ENCODE data around the gene DENND4A.
"Not testable (repeated sequence)": the region's sequence is repeated elsewhere in the genome, so short reads cannot be mapped to it uniquely, and the experiment has no call there.

DENND4A gene

DNA sequence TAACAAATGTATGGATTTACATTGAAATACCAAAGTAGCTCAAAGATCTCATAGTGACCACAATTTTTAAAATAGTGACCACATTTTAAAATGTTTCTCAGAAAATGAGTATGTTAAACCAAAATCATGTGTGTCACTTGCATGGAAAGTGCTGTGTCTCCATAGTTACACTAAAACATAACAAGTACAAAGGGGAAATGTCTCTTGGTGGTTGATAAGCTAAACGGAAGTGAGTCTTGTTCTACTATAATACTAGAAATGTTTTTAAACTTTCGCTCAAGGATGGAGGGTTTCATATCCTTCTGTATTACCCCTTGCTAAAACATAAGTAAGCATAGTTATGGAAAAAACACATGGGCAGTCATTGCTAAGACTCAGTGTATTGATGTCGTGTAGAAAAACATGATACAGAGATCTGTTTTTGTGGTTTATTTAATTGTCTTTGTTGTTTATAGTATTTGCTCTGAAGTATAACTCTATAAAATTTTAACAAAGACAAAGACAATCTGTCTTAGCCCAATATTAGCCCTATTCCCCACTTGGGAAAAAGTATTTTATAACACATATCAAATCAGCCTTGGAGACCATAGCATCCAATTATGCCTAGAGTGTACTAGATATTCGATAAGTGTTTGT is 27.0 kb upstream of the DENND4A start:
- DNase-seq (ENCODE audit: low read depth): no peak

- DNase-seq (ENCODE audit: low read depth): no peak
Observed at GRCh38 chr15:65816441-65816840, 24.3 kb upstream of the DENND4A start.

DNA sequence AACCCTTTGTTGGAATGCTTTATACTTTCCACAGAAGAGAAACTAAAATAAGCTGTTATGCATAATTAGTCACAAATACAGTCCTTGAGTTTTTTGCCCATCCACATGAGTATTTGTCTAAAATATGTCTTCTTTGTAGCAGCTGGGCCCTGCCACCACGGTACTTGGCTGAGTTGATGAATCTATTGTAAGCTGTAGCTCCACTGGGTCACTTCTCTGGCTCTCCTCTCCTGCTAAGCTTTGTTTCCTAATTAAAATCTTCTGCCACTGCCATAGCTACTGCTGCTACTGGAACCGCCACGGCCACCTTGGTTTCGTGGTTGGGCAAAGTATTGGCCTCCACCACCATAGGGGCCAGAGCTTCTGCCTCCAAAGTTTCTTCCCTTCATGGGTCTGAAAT is 23.9 kb upstream of the DENND4A start:
- DNase-seq (ENCODE audit: low read depth): not testable (repeated sequence)

- DNase-seq (ENCODE audit: low read depth): not testable (repeated sequence)
Observed at GRCh38 chr15:65814271-65814670, 22.2 kb upstream of the DENND4A start.

- DNase-seq (ENCODE audit: low read depth): no peak
Observed at GRCh38 chr15:65812916-65813315, 20.8 kb upstream of the DENND4A start.

- no peak for DNase-seq (ENCODE audit: low read depth)
Observed at GRCh38 chr15:65812467-65812866, 20.4 kb upstream of the DENND4A start.

- no peak for DNase-seq (ENCODE audit: low read depth)
Observed at GRCh38 chr15:65811835-65812234, 19.7 kb upstream of the DENND4A start.

DNA sequence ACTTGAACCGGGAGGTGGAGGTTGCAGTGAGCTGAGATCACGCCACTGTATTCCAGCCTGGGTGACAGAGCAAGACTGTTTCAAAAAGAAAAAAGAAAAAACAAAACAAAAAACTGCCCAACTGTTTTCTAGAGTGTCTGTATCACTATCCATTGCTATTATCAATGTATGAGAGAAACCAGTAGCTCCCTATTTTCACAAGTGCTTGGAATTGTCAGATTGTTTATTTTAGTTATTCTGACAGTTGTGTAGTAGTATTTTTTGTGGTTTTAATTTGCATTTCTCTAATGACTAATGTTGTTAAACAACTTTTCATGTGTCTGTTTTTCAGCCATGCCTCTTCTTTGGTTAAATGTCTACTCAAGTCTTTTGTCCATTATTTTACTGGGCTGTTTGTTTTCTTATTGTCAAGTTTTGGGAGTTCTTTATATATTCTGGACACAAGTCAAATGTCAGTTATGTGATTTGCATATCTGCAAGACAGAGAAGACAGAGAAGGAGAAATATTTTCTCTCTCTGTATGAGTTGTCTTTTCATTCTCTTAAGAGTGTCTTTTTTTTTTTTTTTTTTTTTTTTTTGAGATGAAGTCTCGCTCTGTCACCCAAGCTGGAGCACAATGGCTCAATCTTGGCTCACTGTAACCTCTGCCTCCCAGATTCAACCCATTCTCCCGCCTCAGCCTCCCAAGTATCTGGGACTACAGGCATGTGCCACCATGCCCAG is 19.1 kb upstream of the DENND4A start:
- DNase-seq (ENCODE audit: low read depth): not testable (repeated sequence)

GRCh38 chr15:65806397-65806796 is 14.3 kb upstream of the DENND4A start:
- DNase-seq (ENCODE audit: low read depth): no peak

DNA sequence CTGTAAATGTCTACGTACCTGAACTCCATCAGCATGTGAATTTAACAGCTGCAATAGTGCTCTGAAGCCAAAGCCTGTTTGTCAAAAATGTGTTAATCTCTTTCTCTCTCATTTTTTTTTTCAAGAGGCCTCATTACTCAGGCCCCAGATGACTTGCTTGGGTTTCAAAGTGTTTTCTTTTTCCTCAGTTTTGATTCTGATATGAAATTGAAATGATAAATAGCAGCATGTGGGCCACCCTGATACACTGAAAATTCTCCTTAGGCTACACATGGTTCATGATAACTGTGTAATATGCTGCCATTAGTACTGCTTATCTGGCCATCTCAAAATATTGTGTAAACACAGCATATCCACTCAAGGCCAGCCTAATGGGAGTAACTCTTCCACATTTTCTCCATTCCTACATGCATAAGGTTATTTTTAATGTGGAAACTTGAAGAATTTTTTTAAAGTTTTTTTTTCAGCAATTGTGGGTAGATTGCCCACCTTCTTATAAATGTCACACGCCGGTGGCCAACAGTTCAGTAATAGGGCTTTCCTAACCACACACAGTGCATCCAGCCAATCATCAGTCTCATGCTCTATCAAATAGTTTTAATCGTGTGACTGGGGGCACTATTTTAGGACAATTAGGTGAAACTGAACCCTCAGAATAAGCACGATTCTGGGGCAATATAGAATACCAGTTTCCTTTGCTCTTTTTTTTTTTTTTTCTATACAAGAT is 13.1 kb upstream of the DENND4A start:
- DNase-seq (ENCODE audit: low read depth): no peak

- no peak for DNase-seq (ENCODE audit: low read depth)
Observed at GRCh38 chr15:65804252-65804931, 12.3 kb upstream of the DENND4A start.

GRCh38 chr15:65801229-65801805 is 9.2 kb upstream of the DENND4A start:
- no peak for DNase-seq (ENCODE audit: low read depth)

- no peak for DNase-seq (ENCODE audit: low read depth)
Observed at GRCh38 chr15:65796610-65797078, 4.6 kb upstream of the DENND4A start.

GRCh38 chr15:65795663-65796216 is 3.6 kb upstream of the DENND4A start:
- DNase-seq (ENCODE audit: low read depth): no peak

- no peak for DNase-seq (ENCODE audit: low read depth)
Observed at GRCh38 chr15:65793818-65794104, 1.7 kb upstream of the DENND4A start.

- DNase-seq (ENCODE audit: low read depth): no peak
Observed at GRCh38 chr15:65792988-65793817, 1.1 kb upstream of the DENND4A start.

- peak; percentile 13 for DNase-seq (ENCODE audit: low read depth)
Observed at GRCh38 chr15:65791335-65792137, 557 bp downstream of the DENND4A start.

DNA sequence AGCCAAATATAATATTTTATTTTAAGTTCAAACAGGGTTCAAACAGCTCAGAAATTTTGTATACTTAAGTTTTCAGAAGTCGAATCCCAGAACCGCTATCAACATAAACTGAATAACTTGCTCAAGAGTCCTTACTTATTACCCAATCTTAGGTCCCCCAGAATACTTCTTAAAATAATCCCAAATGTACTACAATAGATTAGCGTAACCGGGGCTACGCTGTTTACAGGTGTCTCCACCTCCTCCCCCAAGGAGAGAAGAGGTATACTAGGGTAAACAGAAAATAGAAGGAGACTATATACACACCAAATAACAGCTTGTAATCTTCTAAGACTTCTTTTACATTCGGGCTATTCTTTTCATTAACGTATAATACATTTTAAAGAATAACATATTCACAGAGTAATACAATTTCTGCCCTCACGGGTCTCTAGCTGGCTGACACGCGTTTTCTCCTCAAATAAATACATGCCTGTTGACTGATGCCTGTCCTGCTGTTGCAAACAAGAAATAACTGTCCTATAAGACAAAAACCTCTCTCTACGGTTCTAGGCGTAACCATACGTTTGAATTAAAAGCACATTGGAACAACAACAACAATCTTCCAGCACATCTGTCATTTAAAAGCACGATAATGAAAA is 1.3 kb downstream of the DENND4A start:
- DNase-seq (ENCODE audit: low read depth): no peak

DNA sequence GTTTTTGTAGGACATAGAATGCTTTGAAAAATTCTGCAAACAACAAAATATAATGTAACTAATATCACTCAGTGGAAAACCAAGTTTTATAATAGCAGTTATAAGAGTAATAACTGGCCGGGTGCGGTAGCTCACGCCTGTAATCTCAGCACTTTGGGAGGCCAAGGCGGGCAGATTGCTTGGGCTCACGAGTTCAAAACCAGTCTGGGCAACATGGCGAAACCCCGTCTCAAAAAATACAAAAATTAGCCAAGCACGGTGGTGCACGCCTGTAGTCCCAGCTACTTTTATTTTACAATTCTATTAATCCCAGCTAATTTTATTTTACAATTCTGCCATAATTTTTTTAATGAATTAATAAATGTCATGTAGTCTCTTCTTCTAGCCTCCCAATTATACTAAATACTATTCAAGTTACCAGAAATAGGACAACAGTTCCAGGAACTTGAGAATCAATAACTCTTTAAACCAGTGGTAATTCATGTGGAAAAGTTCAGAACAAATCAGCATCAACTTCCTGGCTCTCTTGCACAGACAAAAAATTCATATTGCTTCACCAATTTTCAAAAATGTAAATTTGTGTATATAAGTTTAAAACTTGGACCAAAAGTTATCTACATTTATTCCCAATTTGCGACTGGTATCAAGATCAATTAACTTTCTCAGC is 2.2 kb downstream of the DENND4A start:
- no peak for DNase-seq (ENCODE audit: low read depth)

Data from stimulated activated CD8-positive, alpha-beta memory T cell treated with anti-CD3 and anti-CD28 coated beads, Interleukin-15, amount 100 ng/mL, for 24 hours (primary cell).